Activated CD4-positive, alpha-beta T cell treated with anti-CD3 and anti-CD28 coated beads for 48 hours (primary cell): ENCODE data around the gene SETX.

Source experiments
- DNase-seq: peaks from one replicate; pipeline ENCODE4 v3.0.0-alpha.2; 2020

SETX gene

GRCh38 chr9:132350861-132351315 is 3.9 kb downstream of the SETX start:
- peak; percentile 31 for DNase-seq

- DNase-seq: no peak
Observed at GRCh38 chr9:132348676-132349075, 6.1 kb downstream of the SETX start.

- no peak for DNase-seq
Observed at GRCh38 chr9:132346177-132346576, 8.6 kb downstream of the SETX start.

- no peak for DNase-seq
Observed at GRCh38 chr9:132341177-132341840, 13.5 kb downstream of the SETX start.

- DNase-seq: no peak
Observed at GRCh38 chr9:132334364-132334763, 20.4 kb downstream of the SETX start.

- DNase-seq: no peak
Observed at GRCh38 chr9:132333556-132333955, 21.2 kb downstream of the SETX start.

- no peak for DNase-seq
Observed at GRCh38 chr9:132328580-132328979, 26.2 kb downstream of the SETX start.

GRCh38 chr9:132327537-132327936 is 27.2 kb downstream of the SETX start:
- no peak for DNase-seq

- DNase-seq: no peak
Observed at GRCh38 chr9:132324425-132324824, 30.4 kb downstream of the SETX start.

GRCh38 chr9:132319421-132320110 is 35.2 kb downstream of the SETX start:
- no peak for DNase-seq

GRCh38 chr9:132312873-132313272 is 41.9 kb downstream of the SETX start:
- DNase-seq: no peak

- DNase-seq: no peak
Observed at GRCh38 chr9:132312426-132312825, 42.4 kb downstream of the SETX start.

GRCh38 chr9:132311978-132312377 is 42.8 kb downstream of the SETX start:
- no peak for DNase-seq

- DNase-seq: no peak
Observed at GRCh38 chr9:132309056-132309455, 45.7 kb downstream of the SETX start.

- DNase-seq: no peak
Observed at GRCh38 chr9:132301521-132301920, 53.3 kb downstream of the SETX start.

GRCh38 chr9:132299221-132299620 is 55.6 kb downstream of the SETX start:
- no peak for DNase-seq

- no peak for DNase-seq
Observed at GRCh38 chr9:132295181-132295580, 59.6 kb downstream of the SETX start.

GRCh38 chr9:132293145-132293721 is 61.6 kb downstream of the SETX start:
- DNase-seq: no peak

- no peak for DNase-seq
Observed at GRCh38 chr9:132288966-132289365, 65.8 kb downstream of the SETX start.

- no peak for DNase-seq
Observed at GRCh38 chr9:132288361-132288760, 66.4 kb downstream of the SETX start.

- no peak for DNase-seq
Observed at GRCh38 chr9:132287256-132287760, 67.5 kb downstream of the SETX start.

GRCh38 chr9:132283863-132284262 is 70.9 kb downstream of the SETX start:
- no peak for DNase-seq

GRCh38 chr9:132283165-132283564 is 71.6 kb downstream of the SETX start:
- peak; percentile 41 for DNase-seq

- DNase-seq: no peak
Observed at GRCh38 chr9:132274861-132275260, 79.9 kb downstream of the SETX start.
